Frontal cortex (tissue), 4 donors: Measurements from ENCODE around the gene UBA1. TPM values are rescaled to one million over a fixed set of nuclear protein-coding genes. Genes with fewer than 3 reads are reported as not detected.

Source experiments
- DNase-seq, 2 donors: peaks; one replicate each; pipeline ENCODE4 v3.0.0; 2012; ENCODE audit warnings: low spot score in 2 of 2
- FAIRE-seq: peaks from 2 replicates; lab custom pipeline; 2012; peaks lifted over from hg19 to GRCh38; lab: Jason Lieb, UNC
- total RNA-seq: library from RNA; depleted of rRNA; stranded (reverse); fragments of >200 nt; gene quantifications from one replicate; pipeline ENCODE4 v1.2.3, GENCODE V29; 2014
- donor health status: control.
- donor health status: control.
- donor health status: control.

Gene UBA1
- total RNA-seq, 1 donor from 2014 or later = 122 TPM

DNA sequence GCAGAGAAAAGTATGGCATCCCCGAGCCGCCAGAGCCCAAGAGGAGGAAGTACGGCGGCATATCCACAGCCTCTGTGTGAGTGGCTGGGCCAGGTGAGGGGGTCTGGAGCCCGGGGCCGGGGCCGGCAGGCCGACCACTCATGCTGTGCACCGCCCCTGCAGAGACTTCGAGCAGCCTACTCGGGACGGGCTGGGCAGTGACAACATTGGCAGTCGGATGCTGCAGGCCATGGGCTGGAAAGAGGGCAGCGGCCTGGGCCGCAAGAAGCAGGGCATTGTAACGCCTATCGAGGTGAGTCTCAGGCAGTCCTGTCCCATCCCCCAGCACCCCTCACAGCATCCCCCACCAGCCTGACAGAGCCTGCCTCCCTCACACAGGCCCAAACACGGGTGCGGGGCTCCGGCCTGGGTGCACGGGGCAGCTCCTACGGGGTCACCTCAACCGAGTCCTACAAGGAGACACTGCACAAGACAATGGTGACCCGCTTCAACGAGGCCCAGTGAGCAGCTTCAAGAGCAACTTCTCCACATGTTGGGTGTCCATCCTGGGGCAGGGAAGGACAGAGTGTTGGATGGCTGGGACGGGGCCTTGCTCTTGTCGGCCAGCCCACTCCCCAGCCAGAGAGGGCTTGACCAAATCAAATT, 7.4 kb upstream of the UBA1 start:
- DNase-seq = no peak
- no peak for FAIRE-seq

- FAIRE-seq (no peak), DNase-seq (no peak)
Observed at GRCh38 chrX:47187106-47187677, 6.4 kb upstream of the UBA1 start.

DNA sequence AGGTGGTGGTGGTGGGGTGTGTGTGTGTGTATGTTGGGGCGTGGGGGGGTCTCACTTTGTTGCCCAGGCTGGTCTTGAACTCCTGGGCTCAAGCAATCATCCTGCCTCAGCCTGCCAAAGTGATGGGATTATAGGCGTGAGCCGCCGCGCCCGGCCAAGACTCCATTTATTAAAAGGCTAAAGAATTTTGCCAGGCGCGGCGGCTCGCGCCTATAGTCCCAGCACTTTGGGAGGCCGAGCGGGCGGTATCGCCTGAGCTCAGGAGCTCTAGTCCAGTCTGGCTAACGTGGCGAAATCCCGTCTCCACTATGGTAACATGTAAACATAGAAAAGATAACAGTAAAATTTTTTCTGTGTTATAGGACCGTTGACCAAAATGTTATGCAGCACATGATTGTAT, 3.7 kb upstream of the UBA1 start:
- DNase-seq (no peak), FAIRE-seq (no peak)

DNA sequence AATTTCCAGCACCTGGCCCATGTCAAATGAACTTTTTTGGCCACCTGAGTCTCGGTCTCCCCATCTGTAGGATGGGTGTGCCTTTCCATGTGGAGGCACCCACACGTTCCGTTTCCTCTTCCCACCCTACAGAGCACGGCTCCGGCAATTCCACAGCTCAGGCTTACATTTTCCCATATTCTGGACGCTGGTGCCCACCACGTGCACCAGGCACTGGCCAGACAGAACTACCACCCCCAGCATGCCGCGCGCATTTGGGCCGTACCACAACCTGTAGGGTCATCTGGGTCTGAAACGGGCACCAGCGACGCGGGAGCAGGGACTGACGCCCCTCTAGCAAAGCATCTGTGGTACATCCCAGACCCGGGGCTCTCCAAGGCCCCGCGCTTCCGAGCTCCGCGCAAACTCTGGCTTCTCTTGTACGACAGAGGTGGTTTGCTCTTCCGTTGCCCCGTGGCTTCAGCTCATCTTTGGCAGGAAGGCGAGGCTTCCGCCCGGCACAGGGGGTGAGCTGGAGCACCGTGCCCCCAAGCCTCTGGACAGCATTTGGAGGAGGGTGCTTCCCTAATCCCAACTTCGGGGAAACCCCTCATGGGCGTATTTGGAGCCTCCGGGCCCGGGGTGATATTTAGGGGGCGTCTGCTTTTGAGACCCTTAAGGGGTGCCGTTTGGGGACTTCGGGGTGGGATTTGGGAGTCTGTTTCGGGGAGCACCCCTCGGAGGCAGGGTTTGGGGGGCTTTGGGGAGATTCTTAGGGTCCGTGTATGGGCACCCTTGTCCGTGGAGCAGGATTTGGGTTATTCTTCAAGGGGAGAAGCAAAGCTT, 3.0 kb upstream of the UBA1 start:
- DNase-seq = peak; percentile 82
- no peak for FAIRE-seq

DNA sequence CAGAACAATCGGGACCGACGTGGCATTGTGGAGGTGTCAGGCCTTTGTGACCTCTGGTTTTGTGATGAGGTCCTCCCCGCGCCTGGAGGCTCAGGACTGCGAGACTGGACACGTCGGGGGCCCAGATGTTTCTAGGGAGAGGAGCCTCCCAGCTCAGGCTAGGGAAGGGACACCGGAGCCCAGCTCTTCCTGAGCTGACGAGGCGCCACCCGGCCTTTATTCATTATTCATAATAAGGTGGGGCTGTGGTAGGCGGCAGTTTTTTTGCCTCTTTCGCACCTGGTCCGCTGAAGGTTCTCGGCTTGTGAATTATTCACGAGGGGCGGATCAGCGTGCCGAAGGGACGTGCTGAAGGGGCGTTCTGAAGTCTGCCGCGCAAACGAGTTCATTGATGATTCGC, 2.3 kb upstream of the UBA1 start:
- FAIRE-seq = no peak
- no peak for DNase-seq

DNA sequence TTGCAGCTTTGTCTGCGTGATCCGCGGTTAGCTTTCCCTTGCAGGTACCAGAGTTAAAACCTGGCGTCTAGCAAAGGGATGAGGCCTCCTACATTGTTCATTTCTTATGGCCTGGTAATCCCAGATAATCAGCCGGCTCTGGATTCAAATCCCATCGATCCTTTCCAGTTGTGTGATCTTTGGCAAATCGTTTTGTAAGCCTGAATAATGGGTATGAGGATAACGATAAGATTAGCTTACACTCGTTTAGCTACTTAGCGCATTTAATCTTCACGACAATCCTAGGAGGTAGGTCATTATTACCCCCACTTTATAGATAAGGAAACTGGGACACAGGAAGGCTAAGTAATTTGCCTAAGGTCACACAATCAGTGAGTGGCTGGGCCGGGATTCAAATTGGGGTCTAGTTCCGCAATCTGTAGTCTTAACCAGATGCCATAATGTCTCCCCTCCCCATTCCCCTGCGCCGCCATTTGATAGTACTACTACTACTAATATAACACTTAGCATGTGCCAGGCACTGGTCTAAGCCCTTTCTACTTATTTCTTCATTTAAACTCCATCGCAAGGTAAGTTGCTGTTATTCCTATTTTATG, 1.7 kb upstream of the UBA1 start:
- DNase-seq (no peak), FAIRE-seq (no peak)

DNA sequence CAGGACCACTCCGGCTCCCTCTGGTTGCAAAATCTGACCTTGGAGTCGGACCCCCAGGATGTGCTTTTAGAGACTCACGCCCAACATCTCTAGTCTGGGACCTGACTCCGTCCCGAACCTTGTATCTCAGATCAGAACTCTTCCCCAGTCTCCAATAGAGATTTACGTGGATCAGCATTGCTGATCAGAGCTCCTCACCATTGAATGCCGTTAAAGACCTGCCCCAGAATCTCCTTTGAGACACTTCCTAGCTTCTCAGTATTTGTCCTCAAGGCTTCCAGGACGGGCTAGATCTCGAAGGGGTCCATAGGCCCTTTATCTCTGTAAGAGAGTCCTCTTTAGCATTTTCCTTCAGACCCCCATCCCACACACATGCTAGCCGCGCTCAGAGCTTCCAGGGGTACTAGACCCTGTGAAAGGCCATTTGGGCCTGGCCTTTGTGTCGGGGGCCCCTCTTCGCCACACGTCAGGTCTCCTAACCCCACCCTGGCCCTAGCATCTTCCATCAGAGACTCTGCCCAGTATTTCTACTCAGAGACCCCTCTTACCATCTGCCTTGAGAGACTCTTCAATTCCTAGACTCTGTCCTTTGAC, 662 bp downstream of the UBA1 start:
- FAIRE-seq = no peak
- no peak for DNase-seq

GRCh38 chrX:47196098-47196497, 2.5 kb downstream of the UBA1 start:
- FAIRE-seq (no peak), DNase-seq (no peak)

- FAIRE-seq = no peak
Observed at GRCh38 chrX:47197526-47197925, 3.9 kb downstream of the UBA1 start.

GRCh38 chrX:47198026-47198686, 4.5 kb downstream of the UBA1 start:
- FAIRE-seq (no peak), DNase-seq (no peak)

More at GRCh38 chrX:47197526-47197925, 3.9 kb downstream of the UBA1 start:
- DNase-seq = no peak

GRCh38 chrX:47198687-47199080, 5.1 kb downstream of the UBA1 start:
- no peak for DNase-seq

DNA sequence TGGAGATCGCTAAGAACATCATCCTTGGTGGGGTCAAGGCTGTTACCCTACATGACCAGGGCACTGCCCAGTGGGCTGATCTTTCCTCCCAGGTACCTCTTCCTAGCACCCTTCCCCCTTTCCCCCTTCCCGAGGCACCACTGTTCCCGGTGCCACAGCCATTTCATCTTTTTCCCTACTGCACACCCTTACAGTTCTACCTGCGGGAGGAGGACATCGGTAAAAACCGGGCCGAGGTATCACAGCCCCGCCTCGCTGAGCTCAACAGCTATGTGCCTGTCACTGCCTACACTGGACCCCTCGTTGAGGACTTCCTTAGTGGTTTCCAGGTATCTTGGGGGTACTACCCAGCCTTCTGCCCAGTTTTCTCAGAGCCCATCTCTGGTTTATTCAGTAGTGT, 5.7 kb downstream of the UBA1 start:
- FAIRE-seq (no peak), DNase-seq (no peak)

More at GRCh38 chrX:47198687-47199080, 5.1 kb downstream of the UBA1 start:
- no peak for FAIRE-seq

- DNase-seq = no peak
- no peak for FAIRE-seq
Observed at GRCh38 chrX:47200385-47201150, 6.9 kb downstream of the UBA1 start.

- DNase-seq (no peak), FAIRE-seq (no peak)
Observed at GRCh38 chrX:47201345-47201944, 7.8 kb downstream of the UBA1 start.

GRCh38 chrX:47202316-47202715, 8.7 kb downstream of the UBA1 start:
- DNase-seq (no peak), FAIRE-seq (no peak)

DNA sequence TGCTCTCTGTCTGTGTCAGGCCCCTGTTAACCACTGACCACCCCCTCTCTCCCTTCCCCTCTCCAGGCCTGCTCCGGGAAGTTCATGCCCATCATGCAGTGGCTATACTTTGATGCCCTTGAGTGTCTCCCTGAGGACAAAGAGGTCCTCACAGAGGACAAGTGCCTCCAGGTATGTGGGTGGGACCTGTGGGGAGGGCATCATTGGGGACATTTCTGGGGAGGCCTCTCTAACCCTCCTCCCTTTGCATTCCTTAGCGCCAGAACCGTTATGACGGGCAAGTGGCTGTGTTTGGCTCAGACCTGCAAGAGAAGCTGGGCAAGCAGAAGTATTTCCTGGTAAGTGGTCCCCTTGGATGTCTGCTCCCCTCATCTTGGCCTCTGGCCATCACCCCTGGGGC, 9.2 kb downstream of the UBA1 start:
- DNase-seq (no peak), FAIRE-seq (no peak)

DNA sequence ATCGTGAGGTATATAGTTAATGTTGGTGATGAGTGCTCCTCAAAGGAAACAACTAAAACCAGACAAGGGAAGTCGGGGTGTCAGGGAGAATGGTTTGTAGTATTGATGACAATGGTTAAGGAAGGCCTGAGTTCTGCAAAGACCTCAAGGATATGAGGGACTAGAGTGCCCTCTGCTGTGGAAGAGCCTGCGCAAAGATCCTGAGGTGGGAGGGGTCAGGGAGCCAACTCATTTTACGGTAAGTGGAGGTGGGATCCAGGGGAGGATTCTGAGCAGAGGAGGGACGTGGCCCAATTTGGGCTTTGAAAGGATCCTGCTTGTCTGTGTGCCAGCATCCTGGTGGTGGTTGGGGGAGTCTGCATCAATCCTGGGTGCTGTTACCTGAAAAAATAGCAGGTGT, 11.3 kb downstream of the UBA1 start:
- FAIRE-seq (no peak), DNase-seq (no peak)

GRCh38 chrX:47206316-47206715, 12.7 kb downstream of the UBA1 start:
- no peak for FAIRE-seq
- no peak for DNase-seq

DNA sequence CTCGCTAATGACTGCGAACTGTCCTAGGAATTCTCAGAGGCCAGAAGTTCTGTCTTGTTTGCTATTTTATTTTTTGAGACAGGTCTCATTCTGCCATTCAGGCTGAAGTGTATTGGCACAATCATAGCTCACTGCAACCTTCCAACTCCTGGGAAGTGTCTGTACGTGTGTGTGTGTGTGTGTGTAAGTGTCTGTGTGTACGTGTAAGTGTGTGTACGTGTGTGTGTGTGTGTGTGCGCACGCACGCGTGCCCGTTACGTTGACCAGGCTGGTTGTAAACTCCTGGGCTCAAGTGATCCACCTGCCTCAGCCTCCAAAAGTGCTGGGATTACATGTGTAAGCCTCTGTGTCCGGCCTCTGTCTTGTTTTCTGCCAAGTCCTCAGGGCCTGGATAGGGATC, 14.5 kb downstream of the UBA1 start:
- FAIRE-seq = no peak
- DNase-seq = no peak
